ENCODE measurements around the gene SELENON.
A peak's percentile ranks its signal among the peaks of the same experiment; 100 is the strongest.

The SELENON gene

GRCh38 chr1:25771221-25772114, 28.5 kb upstream of the SELENON start:
- DNase-seq (ENCODE audit: low read depth), result no peak

- no peak for DNase-seq (ENCODE audit: low read depth)
Measured at GRCh38 chr1:25772164-25772563, 27.8 kb upstream of the SELENON start.

GRCh38 chr1:25772692-25773245, 27.2 kb upstream of the SELENON start:
- no peak for DNase-seq (ENCODE audit: low read depth)

- no peak for DNase-seq (ENCODE audit: low read depth)
Measured at GRCh38 chr1:25773441-25774125, 26.4 kb upstream of the SELENON start.

GRCh38 chr1:25774206-25774803, 25.7 kb upstream of the SELENON start:
- no peak for DNase-seq (ENCODE audit: low read depth)

- no peak for DNase-seq (ENCODE audit: low read depth)
Measured at GRCh38 chr1:25774921-25775771, 24.8 kb upstream of the SELENON start.

GRCh38 chr1:25779388-25779787, 20.6 kb upstream of the SELENON start:
- no peak for DNase-seq (ENCODE audit: low read depth)

- no peak for DNase-seq (ENCODE audit: low read depth)
Measured at GRCh38 chr1:25779894-25780293, 20.1 kb upstream of the SELENON start.

GRCh38 chr1:25780318-25781129, 19.5 kb upstream of the SELENON start:
- peak; percentile 27 for DNase-seq (ENCODE audit: low read depth)

GRCh38 chr1:25781130-25781433, 18.9 kb upstream of the SELENON start:
- no peak for DNase-seq (ENCODE audit: low read depth)

GRCh38 chr1:25782608-25783201, 17.3 kb upstream of the SELENON start:
- no peak for DNase-seq (ENCODE audit: low read depth)

GRCh38 chr1:25784575-25785051, 15.4 kb upstream of the SELENON start:
- DNase-seq (ENCODE audit: low read depth), result peak; percentile 36

- no peak for DNase-seq (ENCODE audit: low read depth)
Measured at GRCh38 chr1:25785333-25786067, 14.5 kb upstream of the SELENON start.

GRCh38 chr1:25786887-25787759, 12.9 kb upstream of the SELENON start:
- DNase-seq (ENCODE audit: low read depth), result peak; percentile 43

GRCh38 chr1:25787760-25788166, 12.2 kb upstream of the SELENON start:
- DNase-seq (ENCODE audit: low read depth), result no peak

- DNase-seq (ENCODE audit: low read depth), result no peak
Measured at GRCh38 chr1:25790472-25790871, 9.5 kb upstream of the SELENON start.

GRCh38 chr1:25792115-25792514, 7.9 kb upstream of the SELENON start:
- DNase-seq (ENCODE audit: low read depth), result no peak

GRCh38 chr1:25793585-25794170, 6.3 kb upstream of the SELENON start:
- DNase-seq (ENCODE audit: low read depth), result no peak
